Measurements from ENCODE around the gene KLHDC8A.
A peak's percentile ranks its signal among the peaks of the same experiment; 100 is the strongest.

KLHDC8A gene

GRCh38 chr1:205346956-205347574, 9.7 kb downstream of the KLHDC8A start:
- no peak for TF ChIP-seq CTCF (IDR thresholded peaks at IDR 0.05; ENCODE audit: control insufficient read depth, extremely low read depth, insufficient read depth)
- no peak overlapping the region for H3K4me3 ChIP-seq (ENCODE audit: low read depth, low read length)
- DNase-seq (ENCODE audit: low read depth), result no peak

GRCh38 chr1:205345761-205346160, 11.0 kb downstream of the KLHDC8A start:
- no peak overlapping the region for H3K4me3 ChIP-seq (ENCODE audit: low read depth, low read length)
- TF ChIP-seq CTCF (IDR thresholded peaks at IDR 0.05; ENCODE audit: control insufficient read depth, extremely low read depth, insufficient read depth), result no peak
- no peak for DNase-seq (ENCODE audit: low read depth)

DNA sequence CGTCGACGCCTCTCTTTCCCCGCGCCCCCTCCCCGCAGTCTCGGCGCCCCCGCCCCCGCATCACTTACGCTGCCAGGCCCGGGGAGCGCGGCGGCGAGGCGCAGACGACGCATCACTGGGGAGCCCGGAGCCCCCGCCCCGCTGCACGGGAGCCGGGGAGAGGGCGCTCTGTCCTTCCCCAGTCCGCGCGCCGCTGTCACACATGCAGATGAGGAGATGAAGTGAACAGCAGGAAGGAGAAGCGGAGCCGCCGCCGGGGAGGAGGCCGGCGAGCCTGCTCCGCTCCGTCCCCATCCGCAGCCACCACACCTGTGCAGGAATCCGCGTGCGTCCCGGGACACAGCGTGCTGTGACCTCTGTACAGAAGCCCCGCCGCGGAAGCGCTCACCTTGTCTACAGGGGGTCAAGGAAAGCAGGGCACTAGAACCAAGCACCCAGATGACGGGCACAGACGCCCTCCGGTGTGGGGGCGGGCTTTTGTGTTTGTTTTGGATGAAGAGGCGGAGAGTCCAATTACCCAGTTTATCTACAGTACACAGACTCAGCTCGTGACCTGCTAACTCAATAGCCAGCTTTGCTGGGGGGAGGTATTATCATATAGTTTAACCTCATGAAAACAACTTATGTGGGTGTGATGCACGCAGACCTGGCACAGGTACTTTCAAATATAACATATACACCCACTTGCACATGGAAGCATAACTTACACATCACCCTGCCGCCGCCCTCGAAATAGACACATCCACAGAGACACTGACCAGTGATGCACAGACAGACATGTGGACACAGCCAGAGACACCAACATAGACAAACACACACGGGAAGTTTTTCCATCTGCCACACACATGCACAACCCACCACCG, 12.4 kb downstream of the KLHDC8A start:
- 0 out of 2 replicates have a peak, but pooled peaks have one; percentile 10 for TF ChIP-seq CTCF (IDR thresholded peaks at IDR 0.05; ENCODE audit: control insufficient read depth, extremely low read depth, insufficient read depth)
- no peak for DNase-seq (ENCODE audit: low read depth)
- H3K4me3 ChIP-seq (ENCODE audit: low read depth, low read length), result peak overlapping the region; percentile 36

DNA sequence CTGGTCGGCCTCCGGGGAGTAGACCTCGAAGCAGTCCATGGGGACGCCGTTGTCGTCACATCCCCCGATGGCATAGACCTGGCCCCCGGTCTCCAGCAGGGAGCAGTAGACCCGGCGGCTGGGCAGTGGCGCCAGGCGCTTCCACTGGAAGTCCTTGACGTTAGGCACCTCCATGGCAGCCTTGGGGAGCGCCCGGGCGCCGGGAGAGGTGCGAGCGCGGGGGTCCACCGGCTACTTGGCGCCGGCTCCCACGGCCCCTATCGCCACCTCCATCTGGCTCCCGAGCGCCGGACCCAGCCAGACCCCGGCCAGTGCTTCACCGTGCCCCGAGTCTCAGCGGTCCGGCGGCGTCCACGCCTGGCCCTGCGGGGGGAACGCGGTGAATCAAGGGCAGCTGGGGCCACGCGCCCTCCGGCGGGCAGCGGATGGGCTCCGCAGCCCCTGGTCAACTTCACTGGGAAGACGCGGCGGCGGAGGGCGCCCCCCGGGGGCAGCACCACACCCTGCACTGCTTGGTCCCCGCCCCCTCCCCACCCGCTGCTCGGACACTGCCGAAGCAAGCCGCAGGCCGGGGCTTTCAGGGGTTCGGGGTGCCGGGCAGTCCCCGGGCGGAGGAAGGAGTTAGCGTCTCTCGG, 13.2 kb downstream of the KLHDC8A start:
- no peak for TF ChIP-seq CTCF (IDR thresholded peaks at IDR 0.05; ENCODE audit: control insufficient read depth, extremely low read depth, insufficient read depth)
- no peak for DNase-seq (ENCODE audit: low read depth)
- peak overlapping the region; percentile 36 for H3K4me3 ChIP-seq (ENCODE audit: low read depth, low read length)

DNA sequence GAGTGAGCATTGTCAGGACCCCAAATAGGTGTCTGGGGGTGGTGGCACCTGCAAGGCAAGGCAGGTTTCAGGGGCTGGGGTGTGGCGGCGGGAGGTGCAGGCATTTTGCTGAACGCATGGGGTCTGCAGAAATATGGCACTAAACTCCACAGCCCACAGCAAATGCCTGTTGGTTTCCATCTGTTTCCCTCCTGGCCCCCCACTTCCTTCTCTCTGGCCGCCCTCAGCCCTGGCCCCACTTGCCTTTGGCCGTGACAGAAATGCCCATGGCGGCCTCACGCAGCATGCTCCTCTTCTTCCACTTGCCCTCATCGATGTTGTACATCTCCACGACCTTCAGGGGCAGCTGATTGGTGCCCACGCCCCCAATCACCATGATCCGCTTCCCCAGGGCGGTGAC, 13.7 kb downstream of the KLHDC8A start:
- no peak for TF ChIP-seq CTCF (IDR thresholded peaks at IDR 0.05; ENCODE audit: control insufficient read depth, extremely low read depth, insufficient read depth)
- H3K4me3 ChIP-seq (ENCODE audit: low read depth, low read length), result no peak overlapping the region
- no peak for DNase-seq (ENCODE audit: low read depth)

DNA sequence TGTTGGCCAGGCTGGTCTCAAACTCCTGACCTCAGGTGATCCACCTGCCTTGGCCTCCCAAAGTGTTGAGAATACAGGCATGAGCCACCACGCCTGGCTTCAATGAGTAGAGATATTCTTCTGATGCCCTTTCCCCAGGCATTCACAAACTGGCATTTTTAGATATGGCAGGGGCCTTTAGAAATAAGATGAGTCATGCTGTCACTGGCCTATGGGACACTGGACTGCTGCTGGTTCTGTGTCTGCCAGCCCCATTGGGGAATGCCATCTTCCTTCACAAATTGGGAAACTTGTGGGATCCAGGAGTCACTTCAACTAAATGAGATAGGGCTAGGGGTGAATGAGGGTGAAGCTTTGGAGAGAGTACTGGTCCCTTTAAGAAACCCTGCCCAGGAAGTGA, 16.0 kb downstream of the KLHDC8A start:
- DNase-seq (ENCODE audit: low read depth), result no peak
- no peak for TF ChIP-seq CTCF (IDR thresholded peaks at IDR 0.05; ENCODE audit: control insufficient read depth, extremely low read depth, insufficient read depth)
- H3K4me3 ChIP-seq (ENCODE audit: low read depth, low read length), result no peak overlapping the region
